LNCAP (cell line): ENCODE results near the gene ZSCAN29.

Experiments used
- TF ChIP-seq, protein P1 (sequence below): fragments of 450-650 bp; IDR thresholded peaks from 2 replicates; pipeline ENCODE4 v1.5.1; 2017; ENCODE audit warnings: mild to moderate bottlenecking

Gene ZSCAN29

DNA sequence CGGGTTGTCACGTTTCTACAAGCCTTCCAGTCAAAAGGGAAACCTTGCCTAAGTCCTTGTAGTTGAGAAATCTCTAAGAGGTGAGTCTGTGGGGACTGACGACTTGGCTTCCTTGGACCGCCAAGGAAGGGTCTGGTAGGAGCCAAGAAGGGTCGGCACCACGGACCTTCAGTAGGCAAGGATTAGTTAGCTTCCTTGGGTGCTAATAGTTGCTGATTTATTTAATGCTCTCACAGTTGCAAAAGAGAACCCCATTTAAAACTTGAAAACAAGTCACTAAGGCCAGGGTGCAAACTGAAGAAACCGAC lies 40.1 kb downstream of the ZSCAN29 start:
- TF ChIP-seq, protein P1, sequence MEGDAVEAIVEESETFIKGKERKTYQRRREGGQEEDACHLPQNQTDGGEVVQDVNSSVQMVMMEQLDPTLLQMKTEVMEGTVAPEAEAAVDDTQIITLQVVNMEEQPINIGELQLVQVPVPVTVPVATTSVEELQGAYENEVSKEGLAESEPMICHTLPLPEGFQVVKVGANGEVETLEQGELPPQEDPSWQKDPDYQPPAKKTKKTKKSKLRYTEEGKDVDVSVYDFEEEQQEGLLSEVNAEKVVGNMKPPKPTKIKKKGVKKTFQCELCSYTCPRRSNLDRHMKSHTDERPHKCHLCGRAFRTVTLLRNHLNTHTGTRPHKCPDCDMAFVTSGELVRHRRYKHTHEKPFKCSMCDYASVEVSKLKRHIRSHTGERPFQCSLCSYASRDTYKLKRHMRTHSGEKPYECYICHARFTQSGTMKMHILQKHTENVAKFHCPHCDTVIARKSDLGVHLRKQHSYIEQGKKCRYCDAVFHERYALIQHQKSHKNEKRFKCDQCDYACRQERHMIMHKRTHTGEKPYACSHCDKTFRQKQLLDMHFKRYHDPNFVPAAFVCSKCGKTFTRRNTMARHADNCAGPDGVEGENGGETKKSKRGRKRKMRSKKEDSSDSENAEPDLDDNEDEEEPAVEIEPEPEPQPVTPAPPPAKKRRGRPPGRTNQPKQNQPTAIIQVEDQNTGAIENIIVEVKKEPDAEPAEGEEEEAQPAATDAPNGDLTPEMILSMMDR: no peak

DNA sequence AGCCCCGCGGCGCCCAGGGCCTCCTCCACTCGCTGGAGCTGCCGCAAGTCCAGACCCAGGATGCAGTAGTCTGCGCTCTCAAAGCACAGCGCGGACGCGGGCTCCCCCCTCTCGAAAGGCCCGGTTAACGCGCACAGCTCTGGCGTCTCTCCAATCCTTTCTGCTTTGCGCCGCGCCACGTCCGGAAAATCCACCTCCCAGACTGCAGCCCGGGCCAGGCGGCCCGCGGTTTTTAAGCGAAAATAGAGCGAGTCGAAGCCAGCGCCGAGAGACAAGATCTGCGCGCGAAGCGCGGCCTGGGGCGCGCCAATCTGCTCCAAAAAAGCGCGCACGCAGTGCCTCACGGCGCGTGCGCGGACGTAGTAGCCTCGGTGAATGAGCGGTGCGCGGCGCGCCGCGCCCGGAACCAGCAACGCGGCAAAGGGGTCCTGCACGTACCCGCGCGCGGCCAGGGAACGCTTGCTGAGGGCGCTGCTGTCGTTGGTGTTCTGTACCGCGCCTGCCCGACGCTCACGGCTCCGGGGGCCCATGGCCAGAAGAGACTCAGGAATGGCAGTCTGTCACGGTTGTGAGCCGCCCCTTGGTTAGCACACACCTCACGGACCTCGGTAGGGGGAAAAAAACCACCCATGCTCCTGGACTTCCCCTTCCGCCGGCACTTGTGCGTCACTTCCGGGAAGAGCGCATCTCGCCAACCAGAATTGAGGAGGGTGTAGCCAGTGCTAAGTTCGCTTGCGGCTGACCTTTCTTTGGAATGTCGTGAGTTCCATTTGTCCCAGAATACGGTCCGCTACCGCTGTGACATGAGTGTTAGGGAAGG lies 40.7 kb downstream of the ZSCAN29 start, which contains the start of gene LCMT2:
Gene LCMT2 (minus strand): TSS at position 614 of the 820 bp plus-strand sequence. CDS start 84 bp downstream, at position 530.
- TF ChIP-seq, protein P1: no peak

DNA sequence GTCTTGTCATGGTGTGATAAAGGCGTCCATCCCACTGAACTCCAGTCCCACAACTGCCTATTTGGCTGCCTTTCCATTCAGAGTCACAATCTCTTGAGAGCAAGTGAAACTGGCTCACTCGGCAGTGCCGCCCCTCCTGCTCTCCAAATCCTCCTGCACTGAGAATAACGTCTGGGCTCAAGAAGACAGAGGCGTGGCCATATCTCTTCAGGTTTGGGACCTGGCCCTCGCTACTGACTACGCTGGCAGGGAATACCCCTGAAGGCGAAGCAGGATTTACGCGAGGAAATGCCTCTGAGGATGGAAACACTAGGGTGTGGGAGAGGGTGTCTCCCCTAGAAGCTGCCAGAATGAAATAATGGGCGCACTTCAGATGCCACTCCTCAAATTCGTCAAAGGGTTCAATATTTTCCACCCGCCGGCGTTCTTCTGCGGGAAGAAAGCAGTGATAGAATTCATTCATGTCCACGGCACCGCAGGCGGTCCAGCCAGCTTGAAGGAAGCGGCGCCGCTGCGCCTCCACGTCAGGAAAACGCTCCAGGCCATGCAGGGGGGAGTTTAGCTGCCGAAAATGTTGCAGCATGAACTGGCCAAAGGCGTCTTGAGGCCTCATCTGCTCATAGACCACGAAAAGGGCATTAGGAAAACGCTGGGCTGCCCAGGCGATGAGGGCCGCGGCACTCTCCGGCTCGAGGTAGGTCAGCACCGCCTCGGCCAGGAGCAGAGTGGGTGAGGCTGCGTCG lies 41.5 kb downstream of the ZSCAN29 start:
- TF ChIP-seq, protein P1: no peak

DNA sequence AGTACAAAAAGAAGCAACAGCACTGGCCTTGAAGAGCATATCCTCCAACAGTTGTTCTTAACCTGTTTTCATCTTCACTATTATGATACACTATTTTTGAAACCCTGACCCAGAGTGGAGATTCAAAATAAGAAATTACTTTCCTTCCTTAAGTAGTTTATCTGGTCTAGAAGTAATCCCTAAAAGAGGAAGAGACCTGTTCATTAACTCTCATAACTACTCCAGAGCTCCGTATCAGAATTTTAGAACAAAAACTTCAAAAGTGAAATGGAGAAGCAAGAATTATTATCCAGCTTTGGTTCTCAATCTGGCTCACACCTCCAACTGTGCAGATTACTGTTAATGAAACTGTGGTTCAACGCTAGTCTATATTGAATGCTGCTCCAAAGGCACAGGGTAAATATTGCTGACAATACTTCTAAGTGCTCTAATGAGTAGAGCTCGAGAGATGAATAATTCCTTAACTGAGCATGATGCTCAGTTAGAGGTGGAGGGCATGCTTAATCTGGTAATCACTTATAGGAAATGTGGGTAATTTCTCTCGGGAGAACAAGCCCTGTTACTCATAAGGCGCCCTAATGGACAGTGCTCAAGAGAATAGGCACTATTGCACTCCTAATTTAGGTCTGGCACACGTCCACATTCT lies 45.7 kb downstream of the ZSCAN29 start:
- TF ChIP-seq, protein P1: no peak

DNA sequence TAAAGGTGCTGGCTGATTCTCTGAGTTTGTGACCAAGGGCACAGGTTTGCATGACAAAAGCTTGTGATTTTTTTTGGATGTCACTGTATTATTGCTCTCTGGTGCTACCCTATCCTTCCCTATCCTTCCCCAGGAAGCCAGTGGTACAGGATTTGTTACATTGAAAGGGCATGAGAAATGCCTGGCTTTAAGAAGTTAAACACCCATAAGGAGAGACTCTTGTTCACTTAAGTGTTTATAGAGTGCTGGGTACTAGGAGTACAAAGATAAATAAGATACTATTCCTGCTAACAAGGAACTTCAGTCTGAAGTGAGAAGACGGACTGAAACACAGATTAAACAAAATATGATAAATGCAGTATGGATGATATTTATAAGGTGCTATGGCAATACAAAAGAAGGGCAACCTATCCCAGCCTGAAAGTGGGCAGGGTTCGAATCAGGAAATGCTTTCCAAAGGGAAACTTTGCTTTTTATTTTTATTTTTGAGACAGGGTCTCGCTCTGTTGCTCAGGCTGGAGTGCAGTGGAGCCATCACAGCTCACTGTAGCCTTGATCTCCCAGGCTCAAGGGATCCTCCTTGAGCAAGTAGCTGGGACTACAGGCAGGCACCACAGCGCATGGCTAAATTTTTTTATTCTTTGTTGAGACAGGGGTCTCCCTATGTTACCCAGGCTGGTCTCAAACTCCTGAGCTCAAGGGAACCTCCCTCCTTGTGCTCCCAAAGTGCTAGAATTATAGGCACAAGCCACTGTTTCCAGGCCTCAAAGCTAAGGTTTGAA lies 51.7 kb downstream of the ZSCAN29 start:
- TF ChIP-seq, protein P1: no peak

DNA sequence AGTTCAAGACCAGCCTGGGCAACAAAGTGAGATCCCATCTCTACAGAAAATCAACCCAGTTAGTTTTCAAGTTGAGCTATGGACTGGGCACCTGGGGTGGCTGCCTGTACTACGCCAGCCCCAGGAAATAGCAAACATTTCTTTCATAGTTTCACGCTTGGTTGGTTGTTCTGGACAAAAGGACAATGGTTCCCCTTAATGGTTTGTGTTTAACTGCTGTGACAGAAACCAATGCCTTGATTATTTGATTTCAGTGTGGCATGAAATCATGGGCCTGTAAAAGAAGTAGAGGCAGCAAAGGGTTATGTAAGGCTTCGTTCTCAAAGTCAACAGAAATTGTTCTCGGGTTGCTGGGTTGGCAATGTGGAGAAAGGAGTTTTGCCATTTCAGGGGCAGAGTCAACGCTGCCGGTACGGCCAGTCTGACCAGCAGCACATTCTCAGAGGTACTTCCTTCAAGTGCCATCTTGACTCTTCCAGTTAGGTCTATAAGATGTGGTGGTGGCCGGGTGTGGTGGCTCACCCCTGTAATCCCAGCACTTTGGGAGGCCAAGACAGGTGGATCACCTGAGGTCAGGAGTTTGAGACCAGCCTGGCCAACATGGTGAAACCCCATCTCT lies 53.2 kb downstream of the ZSCAN29 start:
- TF ChIP-seq, protein P1: no peak

DNA sequence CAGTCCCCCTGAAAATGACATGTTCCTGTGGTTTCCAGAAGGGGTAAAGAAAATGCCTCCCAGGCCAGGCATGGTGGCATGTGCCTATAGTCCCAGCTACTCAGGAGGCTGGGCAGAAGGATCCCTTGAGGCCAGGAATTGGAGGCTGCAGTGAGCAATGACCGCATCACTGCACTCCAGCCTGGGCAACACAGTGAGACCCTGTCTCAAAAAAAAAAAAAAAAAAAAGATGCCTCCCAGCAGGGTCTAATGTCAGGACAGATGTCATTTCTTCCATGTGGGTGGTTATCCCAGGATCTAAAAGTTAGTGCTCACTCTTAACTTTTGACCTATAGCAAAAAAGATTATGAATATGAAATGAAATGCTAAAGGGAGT lies 53.9 kb downstream of the ZSCAN29 start:
- TF ChIP-seq, protein P1: no peak
